ENCODE data around the gene DGAT2.
"Not testable (repeated sequence)": the region's sequence is repeated elsewhere in the genome, so short reads cannot be mapped to it uniquely, and the experiment has no call there.

GRCh38 chr11:75748729-75749273 is 19.8 kb upstream of the DGAT2 start:
- not testable (repeated sequence) for TF ChIP-seq POLR2AphosphoS5 (IDR thresholded peaks at IDR 0.05; ENCODE audit: insufficient read depth in 1 of 2, low read depth in 1 of 2); CTCF (IDR thresholded peaks at IDR 0.05)

All from vagina (tissue), 2 donors.